VCaP (cell line): Measurements from ENCODE around the gene PAF1.

Experiments used
- H3K27ac ChIP-seq: fragments of 450-650 bp; 2 replicates; pipeline ENCODE4 v1.5.1; 2017
- TF ChIP-seq, protein P1 (sequence below): fragments of 450-650 bp; conservative IDR thresholded peaks from 2 replicates; pipeline ENCODE4 v1.5.1; 2017; ENCODE audit warnings: mild to moderate bottlenecking, moderate library complexity

Gene PAF1

DNA sequence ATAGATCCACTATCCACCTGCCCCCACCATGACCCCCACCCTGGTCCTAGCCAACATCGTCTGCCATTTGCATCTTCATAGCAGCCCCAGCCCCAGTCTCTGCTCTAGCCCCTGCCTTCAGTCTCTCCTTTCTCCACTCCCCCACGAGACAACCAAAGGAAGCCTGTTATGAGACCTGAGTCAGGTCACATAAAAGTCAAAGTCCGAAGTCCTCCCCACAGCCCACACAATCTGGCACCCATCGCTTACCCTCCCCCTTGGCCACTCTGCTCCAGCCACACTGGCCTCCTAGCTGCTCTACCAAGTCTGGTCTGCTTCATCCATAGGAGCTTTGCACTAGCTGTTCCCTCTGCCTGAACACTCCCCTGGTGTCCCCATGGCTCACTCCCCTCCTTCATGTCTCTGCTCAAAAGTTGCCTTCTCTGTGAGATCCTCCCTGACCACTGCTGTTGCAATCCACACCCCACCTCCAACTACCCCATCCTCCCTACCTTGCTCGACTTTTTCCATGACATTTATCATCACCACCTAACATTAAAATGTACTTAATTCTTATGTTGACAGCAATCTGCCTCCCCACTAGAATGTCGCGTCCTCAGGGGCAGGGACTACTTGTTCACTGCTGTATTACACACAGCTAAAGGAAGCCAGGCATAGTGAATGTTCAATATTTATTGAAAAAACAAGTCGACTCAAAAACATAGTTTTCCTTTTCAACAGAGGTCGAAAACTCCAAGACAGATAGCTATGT is 20.4 kb upstream of the PAF1 start:
- TF ChIP-seq, protein P1, sequence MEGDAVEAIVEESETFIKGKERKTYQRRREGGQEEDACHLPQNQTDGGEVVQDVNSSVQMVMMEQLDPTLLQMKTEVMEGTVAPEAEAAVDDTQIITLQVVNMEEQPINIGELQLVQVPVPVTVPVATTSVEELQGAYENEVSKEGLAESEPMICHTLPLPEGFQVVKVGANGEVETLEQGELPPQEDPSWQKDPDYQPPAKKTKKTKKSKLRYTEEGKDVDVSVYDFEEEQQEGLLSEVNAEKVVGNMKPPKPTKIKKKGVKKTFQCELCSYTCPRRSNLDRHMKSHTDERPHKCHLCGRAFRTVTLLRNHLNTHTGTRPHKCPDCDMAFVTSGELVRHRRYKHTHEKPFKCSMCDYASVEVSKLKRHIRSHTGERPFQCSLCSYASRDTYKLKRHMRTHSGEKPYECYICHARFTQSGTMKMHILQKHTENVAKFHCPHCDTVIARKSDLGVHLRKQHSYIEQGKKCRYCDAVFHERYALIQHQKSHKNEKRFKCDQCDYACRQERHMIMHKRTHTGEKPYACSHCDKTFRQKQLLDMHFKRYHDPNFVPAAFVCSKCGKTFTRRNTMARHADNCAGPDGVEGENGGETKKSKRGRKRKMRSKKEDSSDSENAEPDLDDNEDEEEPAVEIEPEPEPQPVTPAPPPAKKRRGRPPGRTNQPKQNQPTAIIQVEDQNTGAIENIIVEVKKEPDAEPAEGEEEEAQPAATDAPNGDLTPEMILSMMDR, result no peak

DNA sequence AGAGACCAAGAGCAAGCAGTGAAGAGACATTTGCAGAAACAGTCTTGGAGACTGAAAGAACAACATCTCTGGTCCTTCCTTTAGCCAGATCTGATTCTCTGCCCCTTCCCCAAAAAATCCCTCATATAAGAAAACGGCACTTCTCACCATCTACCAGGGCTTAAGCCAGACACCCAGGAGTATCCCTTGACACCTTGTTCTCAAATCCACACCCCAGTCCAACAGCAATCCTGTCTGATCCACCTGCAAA is 19.9 kb upstream of the PAF1 start:
- peak overlapping the region; percentile 96 for H3K27ac ChIP-seq
- TF ChIP-seq, protein P1, result no peak

More for the DNA sequence above, 20.4 kb upstream of the PAF1 start:
- peak overlapping the region; percentile 96 for H3K27ac ChIP-seq

DNA sequence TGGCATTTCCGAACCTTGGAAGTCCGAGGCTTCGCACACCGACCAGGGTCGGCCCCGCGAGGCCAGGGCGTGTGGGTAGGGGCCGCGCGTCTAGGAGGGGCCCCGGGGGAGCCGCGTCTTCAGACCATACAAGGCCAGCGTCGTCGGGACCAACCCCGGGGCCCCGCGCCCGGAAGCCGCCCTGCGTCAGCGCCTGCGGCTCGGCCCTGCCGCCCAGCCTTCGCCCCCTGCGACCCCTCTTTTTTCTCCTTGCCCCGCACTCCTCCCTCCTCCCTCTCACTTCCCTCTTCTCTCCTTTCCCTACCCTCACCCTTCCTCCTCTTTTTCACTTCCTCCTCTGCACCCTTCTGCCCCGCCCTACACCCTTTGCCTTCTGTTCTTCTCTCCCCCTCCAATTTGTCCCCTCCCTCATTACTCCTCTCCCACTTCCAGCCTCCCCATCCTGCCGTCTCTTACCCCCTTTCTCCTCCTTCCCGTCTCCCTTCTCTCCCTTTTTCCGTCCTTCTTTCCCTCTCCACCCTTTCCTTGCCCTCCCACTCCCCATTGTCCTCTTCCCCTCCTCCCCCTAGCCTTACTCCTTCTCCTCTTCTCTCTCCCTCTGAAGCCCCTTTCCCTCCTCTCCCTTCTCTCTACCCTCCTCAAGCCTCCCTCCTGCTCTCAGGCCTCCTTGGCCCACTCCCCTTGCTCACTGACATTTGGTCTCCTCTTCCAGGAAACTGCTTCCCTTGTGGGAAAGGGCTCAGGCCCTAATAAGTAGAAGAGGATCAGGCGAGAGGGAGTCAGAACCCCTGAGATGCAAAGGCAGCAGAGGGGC is 19.3 kb upstream of the PAF1 start:
- TF ChIP-seq, protein P1, result no peak
- peak overlapping the region; percentile 96 for H3K27ac ChIP-seq

DNA sequence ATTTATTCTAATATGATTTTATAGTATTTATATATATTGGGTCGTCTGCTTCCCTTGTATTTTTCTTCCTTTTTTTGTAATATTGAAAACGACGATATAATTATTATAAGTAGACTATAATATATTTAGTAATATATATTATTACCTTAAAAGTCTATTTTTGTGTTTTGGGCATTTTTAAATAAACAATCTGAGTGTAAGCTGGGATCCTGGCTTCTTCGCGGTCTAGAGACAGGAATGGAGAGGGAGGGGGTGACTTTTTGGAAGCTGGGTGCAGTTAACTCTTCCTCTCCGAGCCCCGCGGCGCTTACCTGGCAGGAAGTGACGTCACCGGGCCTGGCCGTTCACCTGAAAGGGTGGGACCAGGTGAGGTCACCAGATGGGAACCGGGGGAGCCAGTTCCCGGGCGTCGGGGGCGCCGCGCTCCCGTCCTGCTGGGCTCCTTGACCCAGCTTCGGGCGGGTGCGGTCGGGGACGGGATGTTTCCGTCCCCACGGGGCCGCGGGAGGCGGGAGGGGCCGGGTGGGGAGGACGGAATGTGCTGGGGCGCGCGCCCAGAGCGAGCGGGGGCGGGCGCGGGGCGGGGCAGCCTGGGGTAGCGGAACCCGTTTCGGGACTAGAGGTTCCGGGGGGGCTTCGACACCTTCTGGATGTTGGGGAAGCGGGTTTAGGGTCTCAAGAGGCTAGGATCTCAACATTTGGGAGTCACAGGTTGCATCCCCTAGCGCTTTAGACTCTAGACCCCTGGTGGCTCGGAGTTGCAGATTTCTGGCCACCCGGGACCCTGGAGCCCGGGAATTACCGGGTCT is 18.5 kb upstream of the PAF1 start:
- H3K27ac ChIP-seq, result peak overlapping the region; percentile 96
- TF ChIP-seq, protein P1, result no peak

DNA sequence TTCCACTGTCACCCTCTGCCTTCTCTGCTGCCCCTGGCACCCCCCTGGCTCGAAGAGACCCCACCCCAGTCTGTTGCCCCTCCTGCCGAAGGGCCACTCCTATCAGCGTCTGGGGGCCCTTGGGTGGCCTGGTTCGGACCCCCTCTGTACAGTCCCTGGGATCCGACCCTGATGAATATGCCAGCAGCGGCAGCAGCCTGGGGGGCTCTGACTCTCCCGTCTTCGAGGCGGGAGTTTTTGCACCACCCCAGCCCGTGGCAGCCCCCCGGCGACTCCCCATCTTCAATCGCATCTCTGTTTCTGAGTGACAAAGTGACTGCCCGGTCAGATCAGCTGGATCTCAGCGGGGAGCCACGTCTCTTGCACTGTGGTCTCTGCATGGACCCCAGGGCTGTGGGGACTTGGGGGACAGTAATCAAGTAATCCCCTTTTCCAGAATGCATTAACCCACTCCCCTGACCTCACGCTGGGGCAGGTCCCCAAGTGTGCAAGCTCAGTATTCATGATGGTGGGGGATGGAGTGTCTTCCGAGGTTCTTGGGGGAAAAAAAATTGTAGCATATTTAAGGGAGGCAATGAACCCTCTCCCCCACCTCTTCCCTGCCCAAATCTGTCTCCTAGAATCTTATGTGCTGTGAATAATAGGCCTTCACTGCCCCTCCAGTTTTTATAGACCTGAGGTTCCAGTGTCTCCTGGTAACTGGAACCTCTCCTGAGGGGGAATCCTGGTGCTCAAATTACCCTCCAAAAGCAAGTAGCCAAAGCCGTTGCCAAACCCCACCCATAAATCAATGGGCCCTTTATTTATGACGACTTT is 17.7 kb upstream of the PAF1 start:
- peak overlapping the region; percentile 96 for H3K27ac ChIP-seq

DNA sequence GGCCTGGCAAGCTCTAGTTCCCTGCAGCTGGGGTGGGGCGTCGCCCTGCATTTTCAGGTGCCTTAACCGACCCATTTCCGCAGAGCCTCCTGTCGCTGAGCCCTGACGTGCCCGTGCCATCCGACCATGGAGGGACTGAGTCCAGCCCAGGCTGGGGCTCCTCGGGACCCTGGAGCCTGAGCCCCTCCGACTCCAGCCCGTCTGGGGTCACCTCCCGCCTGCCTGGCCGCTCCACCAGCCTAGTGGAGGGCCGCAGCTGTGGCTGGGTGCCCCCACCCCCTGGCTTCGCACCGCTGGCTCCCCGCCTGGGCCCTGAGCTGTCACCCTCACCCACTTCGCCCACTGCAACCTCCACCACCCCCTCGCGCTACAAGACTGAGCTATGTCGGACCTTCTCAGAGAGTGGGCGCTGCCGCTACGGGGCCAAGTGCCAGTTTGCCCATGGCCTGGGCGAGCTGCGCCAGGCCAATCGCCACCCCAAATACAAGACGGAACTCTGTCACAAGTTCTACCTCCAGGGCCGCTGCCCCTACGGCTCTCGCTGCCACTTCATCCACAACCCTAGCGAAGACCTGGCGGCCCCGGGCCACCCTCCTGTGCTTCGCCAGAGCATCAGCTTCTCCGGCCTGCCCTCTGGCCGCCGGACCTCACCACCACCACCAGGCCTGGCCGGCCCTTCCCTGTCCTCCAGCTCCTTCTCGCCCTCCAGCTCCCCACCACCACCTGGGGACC is 16.9 kb upstream of the PAF1 start:
- TF ChIP-seq, protein P1, result no peak
- peak overlapping the region; percentile 96 for H3K27ac ChIP-seq

More for the DNA sequence above, 17.7 kb upstream of the PAF1 start:
- TF ChIP-seq, protein P1, result no peak
